ENCODE data around the gene PARVB.

The PARVB gene

DNA sequence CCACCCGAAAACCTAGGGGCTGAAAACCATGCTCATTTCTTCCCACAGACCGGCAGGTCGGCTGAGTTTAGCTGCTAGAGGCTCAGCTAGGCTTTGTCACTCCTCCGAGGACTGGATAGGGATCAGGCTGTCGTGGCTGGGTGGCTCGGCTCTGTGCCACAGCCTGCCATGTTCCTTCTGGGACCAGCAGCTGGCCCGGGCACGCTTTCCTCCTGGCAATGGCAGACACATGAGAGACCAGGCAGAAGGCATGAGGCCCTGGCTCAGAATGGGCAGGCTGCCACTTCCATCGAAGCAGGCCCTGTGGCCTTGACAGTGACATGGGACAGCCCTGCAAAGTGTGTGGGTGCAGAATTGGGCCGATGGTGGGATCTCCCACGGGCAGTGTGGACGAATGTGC is 177.6 kb downstream of the PARVB start:
- no peak for DNase-seq (ENCODE audit: low read depth)

DNA sequence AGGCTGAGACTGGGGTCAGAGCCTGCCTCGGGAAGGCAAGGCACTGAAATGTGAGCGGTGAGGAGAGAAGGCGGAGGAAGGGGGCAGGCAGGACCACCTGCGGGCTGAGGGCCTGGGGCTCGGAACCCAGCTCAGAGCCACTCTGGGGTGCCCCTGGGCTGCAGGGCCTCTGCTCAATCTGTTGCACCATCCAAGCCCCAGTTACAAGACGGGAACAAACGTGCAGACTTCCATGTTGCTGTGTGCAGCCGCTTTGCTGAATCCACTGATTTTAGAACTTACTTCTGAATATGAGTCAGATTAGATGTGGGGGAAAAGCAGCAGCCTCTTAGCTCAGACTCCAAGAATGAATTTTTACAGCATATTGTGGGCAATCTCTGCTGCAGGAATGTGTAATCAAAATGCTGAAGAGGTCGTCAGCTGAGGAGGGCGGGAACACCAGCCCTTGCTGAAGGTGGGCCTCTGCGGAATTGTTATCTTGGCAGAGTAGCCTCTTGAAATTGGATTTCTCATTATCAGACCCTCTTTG is 178.2 kb downstream of the PARVB start:
- DNase-seq (ENCODE audit: low read depth): peak; percentile 60

- DNase-seq (ENCODE audit: low read depth): no peak
Observed at GRCh38 chr22:44203203-44203602, 179.1 kb downstream of the PARVB start.

DNA sequence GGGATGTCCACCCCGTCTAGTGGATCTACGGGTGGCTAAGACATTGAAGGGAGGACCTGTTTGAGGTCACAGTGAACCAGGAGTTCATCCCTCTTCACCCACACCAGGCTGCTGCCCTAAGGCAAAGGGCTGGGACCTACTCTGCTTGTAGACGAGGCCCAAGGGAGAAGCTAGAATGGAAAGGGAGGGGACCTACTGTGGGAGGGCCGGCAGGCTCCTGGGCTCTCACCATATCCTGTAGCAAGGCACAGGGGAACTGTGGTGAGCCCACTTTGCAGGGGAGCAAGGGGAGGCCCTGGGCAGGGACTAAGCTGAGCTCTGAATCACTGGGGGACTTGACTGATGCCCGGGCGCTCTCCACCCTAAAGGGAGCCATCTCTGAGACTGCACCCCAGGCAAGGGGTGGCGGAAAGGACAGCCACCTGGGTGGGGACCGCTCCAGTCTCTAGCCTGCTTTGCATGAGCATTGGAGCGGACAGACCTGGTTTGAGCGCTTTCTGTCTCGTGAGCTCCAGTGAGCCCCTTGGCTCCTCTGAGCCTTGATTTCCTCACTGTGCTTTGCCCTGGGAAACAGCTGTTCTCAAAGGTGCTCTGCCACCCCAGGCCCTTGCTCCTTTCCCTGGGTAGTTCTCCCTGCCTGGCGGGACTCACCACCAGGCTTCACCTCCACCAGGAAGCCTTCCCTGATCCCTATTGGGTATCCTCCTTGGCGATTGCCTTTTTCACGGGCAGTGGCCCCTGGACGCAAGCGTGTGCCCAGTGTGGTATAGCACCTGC is 180.8 kb downstream of the PARVB start:
- DNase-seq (ENCODE audit: low read depth): no peak

DNA sequence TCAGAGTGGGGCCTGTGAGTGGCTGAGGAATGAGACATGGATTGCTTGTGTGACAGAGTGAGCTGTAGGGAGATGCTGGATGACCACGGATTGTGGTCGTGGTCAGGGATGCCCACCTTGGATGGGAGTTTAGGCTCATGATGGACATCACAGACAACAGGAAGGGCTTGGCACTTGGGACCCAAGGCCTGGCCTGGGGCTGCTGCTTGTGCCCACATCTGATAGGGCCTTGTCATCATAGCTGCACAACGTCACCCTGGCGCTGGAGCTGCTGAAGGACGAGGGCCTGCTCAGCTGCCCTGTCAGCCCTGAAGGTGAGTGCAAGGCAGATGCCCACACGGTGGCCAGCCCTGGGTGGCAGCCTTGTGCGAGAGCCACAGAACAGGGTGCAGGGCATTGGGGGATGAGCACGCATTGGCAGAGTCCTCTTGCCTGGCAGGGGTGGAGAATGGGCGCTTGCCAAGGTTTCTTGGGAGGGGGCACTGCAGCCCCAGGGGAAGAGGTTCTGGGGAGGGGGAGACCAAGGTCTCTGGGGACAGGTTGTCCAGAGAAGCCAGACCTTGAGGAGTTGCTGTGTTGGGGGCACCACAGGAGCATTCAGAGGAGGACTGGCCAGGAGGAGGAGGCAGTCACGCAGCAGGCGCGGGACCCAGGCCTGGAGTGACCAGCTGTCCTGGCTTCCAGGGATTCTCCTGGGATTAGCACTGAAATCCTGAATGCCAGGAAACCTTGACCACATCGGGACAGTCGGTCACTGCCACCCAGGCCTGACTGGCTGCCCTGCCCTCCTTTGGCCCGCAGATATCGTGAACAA is 181.6 kb downstream of the PARVB start:
- DNase-seq (ENCODE audit: low read depth): no peak

DNA sequence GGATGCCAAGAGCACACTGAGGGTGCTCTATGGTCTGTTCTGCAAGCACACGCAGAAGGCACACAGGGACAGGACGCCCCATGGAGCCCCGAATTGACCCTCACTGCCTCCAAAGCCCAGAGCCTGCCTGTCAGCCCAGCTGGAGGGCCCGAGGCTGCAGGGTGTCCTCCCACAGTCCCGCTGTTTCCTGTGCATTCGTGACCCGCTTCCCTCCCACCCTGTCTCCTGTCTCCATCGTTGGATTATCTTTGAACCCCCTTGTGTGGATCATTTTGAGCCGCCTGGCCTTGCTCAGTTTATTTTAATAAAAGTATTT is 182.2 kb downstream of the PARVB start:
- no peak for DNase-seq (ENCODE audit: low read depth)

DNA sequence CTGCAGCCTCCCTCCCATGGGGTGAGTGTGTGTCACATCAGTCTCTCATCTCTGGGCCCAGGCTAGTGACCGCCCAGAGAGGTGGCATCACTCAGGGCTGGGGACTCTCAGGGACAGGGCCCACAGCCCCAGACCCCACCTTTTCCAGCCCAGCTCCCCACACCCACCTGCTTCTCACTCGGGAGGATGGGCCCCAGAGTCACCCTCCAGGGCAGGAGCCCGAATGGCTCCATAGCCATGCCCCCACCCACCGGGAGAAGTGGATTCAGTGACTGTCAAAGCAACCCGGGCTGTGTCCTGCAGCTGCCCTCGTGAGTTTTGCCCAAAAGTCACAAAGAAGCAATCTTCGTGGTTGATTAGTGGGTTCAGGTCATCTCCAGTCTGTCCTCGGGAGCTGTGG is 182.6 kb downstream of the PARVB start:
- no peak for DNase-seq (ENCODE audit: low read depth)

DNA sequence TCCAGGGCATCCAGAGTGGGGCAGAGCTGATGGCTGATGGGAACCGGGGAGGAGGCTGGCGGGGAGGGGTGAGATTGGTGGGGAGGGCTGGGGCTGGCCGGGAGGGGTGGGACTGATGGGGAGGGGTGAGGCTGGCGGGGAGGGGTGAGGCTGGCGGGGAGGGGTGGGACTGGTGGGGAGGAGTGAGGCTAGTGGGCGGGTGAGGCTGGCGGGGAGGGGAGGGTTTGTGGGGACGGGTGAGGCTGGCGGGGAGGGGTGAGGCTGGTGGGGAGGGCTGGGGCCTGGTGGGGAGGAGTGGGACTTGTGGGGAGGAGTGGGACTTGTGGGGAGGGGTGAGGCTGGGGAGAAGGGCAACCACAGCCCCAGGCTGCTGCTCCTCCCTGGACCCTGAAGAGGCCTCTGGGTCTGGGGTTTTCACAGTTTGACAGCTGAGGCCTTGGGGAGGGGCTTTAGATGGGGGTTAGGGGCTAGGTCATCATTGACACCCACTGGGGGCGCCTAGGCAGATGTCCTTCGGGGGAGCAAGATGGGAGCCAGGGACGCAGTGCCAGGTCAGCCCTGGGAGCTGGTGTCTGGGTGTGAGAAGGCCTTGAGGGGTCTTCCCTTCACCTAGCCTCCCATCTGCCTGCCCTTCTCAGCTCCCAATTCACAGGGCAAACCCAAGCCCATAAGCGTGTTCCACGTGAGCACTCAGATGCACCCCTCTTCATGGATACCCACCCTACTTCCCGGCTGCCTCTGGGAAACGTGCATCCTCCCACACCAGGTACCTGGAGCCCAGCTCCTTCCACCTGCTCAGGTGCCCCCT is 183.3 kb downstream of the PARVB start:
- no peak for DNase-seq (ENCODE audit: low read depth)

GRCh38 chr22:44207981-44208317 is 183.8 kb downstream of the PARVB start:
- DNase-seq (ENCODE audit: low read depth): no peak

DNA sequence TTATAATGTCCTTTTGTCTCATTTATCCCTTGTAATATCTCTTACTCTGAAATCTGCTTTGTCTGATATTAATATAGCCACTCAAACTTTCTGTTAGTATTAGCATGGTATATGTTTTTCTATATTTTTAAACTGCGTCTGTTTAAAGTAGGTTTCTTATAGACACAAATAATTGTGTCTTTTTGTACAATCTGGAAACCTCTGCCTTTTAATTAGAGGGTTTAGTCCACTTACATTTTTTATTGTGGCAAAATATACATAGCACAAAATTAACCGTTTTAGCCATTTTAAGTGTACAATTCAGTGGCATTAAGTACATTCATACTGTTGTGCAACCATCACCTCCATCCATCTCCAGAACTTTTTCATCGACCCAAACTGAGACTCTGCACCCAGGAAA is 185.2 kb downstream of the PARVB start:
- DNase-seq (ENCODE audit: low read depth): no peak

DNA sequence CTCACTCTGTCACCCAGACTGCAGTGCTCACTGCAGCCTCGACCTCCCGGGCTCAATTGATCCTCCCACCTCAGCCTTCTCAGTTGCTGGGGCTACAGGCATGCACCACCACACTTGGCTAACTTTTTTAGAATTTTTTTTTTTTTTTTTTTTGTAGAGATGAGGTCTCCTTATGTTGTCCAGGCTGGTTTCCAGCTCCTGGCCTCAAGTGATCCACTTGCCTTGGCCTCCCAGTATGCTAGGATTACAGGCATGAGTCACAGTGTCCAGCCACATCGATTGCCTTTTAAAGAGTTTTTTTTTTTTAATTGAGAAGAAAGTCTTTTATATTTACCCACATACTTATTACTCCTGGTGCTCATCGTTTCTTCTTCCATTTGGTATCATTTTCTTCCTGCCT is 186.6 kb downstream of the PARVB start:
- peak; percentile 26 for DNase-seq (ENCODE audit: low read depth)

DNA sequence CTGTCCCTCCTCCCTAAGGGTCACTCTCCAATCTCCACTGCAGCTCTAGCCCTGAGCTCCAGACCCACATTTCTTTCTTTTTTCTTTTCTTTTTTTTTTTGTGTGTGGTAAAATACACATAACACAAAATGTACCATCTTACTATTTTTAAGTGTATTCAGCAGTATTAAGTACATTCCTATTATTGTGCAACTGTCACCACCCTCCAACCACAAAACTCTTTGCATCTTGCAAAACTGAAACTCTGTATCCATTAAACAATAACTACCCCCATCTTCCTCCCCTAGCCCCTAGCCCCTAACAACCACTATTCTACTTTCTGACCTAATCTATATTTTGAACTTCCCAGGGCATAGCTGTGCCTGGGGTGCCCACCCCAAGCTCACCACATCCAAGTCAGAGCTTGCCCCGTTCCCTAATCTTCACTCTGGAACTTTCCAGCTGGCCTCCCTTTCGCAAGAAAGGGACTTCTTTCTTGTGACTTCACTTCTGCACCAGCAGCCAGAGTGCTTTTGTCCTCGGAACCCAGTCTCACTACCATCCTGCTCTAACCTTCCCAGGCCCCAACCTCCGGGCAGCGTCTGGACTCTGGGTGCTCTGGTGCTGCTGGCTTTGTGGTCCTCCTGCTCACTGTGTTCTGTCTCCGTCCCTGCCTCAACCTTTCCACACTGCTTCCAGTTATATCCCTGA is 187.3 kb downstream of the PARVB start:
- DNase-seq (ENCODE audit: low read depth): no peak

GRCh38 chr22:44211946-44212930 is 188.1 kb downstream of the PARVB start:
- no peak for DNase-seq (ENCODE audit: low read depth)

- no peak for DNase-seq (ENCODE audit: low read depth)
Observed at GRCh38 chr22:44212936-44213335, 188.8 kb downstream of the PARVB start.

DNA sequence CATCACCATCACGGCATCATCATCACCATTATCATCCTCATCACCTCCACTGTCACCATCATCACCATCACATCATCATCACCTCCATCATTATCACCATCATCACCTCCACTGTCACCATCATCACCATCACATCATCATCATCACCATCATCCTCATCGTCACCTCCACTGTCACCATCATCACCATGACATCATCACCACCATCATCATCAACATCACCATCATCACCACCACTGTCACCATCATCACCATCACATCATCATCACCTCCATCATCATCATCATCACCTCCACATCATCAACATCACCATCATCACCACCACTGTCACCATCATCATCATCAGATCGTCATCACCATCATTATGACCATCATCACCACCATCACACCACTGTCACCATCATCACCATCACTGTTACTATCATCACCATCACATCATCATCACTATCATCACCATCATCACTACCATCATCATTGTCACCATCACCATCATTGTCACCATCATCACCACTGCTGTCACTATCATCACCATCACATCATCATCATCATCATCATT is 189.5 kb downstream of the PARVB start:
- DNase-seq (ENCODE audit: low read depth): no peak

DNA sequence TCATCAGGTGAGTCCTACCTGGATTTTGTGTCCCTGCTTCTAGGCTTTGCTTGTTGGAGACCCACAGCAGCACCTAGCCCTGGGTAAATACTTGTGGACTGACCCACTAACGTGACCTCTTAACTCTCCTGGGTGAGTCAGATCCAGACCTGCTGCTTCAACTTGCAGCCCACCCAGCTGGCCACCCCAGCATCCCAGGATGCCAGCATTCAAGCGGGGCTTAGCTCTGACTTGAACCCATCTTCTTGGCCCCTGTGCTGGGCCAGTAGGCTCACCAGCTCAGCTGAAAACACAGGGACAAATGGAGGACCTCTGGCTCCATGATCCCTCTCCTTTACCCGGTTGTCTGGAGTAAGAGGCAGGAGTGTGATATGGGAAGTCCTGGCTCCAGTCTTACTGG is 190.1 kb downstream of the PARVB start:
- DNase-seq (ENCODE audit: low read depth): no peak

DNA sequence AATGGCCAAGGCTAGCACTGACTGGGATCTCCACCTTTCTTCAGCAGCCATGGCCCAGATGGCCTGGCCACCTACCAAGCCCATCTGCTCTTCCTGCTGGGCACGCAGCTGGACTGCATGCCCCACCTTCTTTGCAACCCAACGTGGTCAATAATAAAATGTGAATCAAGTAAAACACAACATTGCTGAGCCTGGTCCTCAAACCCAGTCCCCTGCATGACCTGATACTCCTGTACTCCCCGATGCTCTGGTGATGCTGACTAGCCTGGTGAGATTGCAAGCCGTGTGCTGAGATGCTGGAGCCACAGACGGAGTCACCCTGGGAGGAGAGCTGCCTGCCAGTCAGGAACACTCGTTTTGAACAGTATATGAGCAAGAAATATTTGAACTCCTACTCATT is 190.7 kb downstream of the PARVB start:
- no peak for DNase-seq (ENCODE audit: low read depth)

DNA sequence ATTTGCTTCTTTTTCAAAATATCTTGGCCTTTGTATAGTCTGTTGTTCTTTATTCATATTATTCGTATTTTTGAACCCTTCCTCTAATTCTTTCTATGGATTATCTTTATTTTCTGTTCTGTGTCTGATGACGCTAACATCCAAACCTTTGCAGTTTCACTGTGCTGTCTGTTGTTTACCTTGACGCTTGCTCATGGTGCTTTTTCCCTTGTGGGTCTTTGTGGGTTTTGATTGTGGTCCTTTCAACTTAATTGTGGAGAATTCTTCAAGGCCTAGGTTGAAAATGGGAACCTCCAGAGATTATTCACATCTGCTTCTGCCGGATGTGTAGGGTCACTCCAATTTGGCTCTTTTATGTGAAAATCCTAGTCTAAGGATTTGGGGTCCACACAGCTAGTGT is 191.2 kb downstream of the PARVB start:
- no peak for DNase-seq (ENCODE audit: low read depth)

DNA sequence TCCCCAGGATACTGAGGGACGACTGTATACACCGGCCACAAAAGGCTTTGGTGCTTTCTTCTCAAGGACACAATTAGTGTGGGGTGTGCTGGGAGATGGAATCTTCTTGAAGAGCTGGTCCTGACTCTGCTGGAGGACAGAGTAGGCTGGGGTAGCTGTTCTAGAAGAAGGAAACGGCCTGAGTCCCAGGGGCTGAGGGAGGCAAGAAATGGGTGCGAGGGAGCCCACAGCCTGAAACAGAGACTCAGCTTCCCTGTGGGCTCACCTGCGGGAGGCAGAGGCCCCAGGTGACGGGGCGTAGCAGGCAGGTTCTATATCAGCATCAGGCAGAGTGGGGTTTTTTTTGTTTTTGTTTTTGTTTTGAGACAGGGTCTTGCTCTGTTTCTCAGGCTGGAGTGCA is 193.2 kb downstream of the PARVB start:
- DNase-seq (ENCODE audit: low read depth): no peak

DNA sequence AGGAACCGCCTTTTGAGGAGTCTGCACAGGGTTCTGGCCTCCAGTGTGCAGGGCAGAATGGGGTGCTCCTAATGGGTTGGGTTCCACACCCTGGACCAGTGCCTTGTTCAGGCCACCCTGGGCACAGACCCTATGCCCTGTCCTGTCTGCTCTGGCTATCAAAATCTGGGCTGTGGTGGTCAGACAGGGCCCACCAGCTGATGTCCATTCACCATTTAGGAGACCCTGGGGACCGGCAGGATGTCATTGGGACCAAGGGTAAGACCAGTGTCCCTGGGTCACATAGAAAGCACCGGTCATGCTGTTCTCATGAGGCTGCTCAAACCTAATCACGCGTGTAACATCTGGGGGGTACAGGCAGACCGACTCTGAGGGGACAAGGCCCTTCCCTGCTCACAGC is 194.0 kb downstream of the PARVB start:
- no peak for DNase-seq (ENCODE audit: low read depth)
